GM19025 (cell line): ENCODE measurements around the gene FHIT.

Experiments
- ATAC-seq: cut with Tn5 transposase; IDR thresholded peaks from one replicate; pipeline ENCODE4 v1.9.1; 2021; ENCODE audit warnings: mild to moderate bottlenecking, low read depth, moderate library complexity; ENCODE audit not compliant: unreplicated experiment

FHIT gene

DNA sequence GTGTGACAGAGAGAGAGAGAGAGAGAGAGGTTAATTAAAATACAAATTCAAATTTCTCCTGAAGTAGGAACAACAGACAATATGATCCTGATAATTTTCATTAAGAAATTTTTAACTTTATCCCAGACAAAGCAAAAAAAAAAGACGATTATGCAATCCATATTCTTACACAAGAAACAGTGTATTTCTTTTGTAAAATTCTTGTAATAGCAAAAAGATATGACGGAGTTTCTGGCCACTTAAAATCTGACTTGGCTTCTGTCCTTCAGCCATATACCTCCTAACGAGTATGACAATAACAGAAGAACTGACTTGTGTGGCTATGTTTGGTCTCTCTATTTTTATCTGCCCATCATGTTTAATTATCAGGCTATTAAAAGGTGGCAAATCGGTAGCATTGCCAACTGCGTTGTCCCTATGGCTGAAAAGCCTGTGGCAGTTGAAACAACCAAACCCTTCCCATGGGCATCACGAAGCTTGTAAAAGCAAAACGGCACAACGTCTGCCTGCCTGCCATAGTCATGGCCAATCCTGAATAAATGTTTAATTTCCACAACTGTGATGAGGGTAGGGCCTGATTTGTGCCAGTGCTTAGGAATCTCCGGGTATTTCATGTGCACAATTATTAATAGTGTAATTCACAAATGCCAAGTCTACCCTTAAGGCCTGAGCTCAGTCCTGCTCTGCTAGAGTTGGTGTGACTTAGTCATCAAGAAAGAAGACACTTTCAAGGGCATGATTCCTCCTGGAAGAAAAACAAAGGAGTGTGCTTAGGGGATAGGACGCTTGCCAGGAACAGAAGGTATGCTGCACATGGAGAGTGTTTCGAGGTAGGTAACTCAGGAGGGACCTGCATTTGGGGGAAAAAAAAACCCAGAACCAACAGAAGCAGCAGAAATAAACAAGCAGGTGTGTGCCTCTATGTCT, 1090.2 kb downstream of the FHIT start:
- ATAC-seq, result no peak

- ATAC-seq, result no peak
These were observed 1091.0 kb downstream of the FHIT start for GRCh38 chr3:60160111-60160821.

GRCh38 chr3:60158035-60158434, 1093.2 kb downstream of the FHIT start:
- ATAC-seq, result no peak

DNA sequence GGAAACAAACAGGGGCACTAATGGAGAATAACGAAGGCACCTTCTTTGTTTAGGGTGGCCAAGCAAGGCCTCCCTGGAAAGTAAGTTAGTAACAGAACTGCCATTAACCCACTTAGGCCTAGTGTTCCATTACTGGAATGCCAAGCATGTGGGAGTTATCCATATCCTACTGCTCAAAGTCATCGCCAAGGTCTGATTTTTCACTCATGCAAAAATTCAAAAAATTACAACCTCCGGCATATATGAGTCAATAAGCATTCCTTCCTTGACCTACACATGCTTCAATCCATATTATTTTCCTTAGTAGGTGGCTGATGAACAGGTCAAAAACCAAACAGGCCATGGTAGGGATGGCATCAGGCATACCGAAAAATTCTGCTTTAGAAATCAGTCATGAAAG, 1097.2 kb downstream of the FHIT start:
- ATAC-seq, result no peak

DNA sequence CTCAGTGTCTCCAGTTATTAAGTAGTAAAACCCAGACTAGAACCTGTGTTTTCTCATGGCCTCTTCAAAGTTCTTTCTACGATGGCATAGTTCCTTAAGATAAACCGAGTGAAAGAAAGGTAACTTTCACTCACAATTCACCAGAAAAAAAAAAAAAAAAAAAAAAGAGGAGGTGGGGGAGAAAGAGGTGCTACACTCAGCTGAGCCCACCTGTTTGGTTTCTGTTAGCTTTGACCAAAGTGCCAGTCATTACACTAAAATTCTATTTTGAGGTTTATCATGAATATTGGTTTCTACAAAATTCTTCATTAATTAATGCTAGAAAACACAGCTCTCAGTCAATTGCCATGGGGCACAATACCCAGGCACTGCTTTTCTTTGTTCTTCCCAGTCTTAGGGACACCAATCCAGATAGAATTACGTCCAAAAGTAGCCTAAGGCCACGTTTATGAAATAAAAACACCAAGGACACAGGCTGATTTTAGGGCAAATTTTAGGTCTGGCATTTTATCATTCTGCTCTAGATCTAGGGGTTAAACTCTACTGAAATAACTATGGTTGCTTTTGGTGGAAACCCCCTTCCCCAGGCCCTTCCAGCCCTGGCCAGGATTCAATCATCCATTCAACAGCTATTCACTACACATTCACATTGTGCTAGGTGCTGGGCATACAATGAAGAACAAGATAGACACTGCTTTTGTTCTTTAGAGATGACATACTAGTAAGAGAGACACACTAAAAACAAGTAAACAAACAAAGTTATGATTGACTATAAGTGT, 1097.8 kb downstream of the FHIT start:
- no peak for ATAC-seq

DNA sequence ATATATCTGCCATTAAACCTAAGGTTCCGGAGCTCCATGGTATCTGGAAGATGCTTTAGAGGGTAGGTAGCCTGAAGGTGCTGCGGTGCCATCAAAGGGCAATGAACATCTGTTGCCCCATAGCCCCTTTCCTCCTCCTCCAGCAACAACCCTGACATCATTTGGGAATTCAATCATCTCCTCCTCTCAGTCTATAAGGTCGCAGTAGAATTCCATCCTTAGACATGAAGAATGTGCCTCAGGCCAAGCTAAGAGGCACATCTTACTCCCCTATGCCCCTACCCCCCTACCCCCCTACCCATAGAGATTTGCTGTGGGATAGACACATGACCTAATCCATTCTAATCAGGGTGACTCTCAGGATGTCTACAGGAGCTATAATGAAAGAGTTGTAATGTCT, 1101.8 kb downstream of the FHIT start:
- ATAC-seq, result no peak

GRCh38 chr3:60147249-60147950, 1103.9 kb downstream of the FHIT start:
- ATAC-seq, result no peak

GRCh38 chr3:60146121-60146520, 1105.1 kb downstream of the FHIT start:
- ATAC-seq, result no peak

GRCh38 chr3:60144071-60144470, 1107.2 kb downstream of the FHIT start:
- no peak for ATAC-seq

DNA sequence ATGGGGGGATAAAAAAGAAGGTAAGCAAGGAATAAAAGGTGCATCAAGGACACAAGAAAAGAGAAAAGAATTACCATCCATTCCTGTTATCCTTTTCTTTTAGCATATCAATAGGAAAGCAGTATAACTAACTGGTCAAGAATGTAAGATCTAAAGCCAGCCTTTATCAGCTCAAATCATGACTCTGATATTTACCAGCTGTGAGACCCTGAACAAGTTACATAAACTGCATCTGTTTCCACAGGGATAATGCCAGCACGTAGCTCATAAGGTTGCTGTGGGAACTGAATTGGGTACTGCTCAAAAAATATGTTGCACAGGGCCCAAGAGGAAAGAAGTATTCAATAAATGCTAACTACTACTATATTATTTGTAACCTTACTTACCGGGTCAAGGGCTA, 1109.2 kb downstream of the FHIT start:
- no peak for ATAC-seq

DNA sequence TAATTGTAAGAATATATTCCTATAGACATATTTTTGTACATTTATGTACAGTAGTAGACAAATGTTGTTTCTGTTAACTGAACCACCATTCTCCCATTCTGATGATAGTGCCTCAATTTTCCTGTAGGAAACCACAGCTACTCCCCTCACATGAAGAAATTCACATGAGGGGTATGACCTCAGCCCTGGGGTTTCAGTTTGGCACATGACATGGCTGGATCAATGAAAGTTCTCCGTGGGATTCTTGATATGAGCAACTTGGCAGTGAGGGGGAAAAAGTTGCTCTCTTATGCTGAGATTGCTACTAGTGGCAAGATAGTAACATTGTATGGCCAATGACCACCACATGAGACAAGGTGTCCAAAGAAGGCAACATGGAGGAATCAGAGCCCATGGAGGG, 1111.1 kb downstream of the FHIT start:
- ATAC-seq, result no peak

DNA sequence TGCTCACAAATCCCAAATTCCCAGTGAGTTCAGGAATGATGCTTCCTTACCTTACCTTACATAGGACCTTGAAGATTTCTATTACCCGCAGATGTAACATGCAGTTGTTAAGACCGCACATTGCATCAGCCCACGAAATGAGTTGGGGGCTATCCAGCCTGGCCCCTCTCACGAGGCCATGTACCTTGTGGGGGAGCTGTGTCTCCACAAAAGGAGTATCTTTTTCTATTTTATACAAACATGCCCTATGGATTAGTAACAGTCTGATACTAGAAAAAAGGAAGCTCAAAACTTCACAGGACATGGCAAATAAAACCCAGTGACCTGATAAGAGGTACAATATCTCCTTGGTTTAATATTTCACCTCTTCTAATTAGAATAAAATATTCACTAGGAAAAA, 1114.7 kb downstream of the FHIT start:
- ATAC-seq, result no peak

DNA sequence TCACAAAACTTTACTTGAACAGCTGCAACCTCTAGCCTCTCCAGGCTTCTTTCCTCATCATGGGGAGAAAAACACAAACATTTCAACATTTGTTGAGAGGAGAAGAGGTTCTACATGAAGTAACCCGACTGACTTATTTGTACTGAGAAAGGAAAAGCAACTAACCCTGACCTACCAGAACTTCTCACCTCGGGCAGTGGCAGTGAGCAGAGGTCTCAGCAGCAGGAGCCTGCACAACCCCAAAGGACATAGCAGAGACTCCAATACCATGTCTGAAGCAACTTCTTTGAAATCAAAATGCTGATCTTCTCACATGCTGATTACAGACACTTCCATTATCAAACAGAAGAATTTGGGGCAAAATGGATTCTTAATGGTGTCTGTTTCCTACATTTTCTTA, 1115.8 kb downstream of the FHIT start:
- no peak for ATAC-seq

DNA sequence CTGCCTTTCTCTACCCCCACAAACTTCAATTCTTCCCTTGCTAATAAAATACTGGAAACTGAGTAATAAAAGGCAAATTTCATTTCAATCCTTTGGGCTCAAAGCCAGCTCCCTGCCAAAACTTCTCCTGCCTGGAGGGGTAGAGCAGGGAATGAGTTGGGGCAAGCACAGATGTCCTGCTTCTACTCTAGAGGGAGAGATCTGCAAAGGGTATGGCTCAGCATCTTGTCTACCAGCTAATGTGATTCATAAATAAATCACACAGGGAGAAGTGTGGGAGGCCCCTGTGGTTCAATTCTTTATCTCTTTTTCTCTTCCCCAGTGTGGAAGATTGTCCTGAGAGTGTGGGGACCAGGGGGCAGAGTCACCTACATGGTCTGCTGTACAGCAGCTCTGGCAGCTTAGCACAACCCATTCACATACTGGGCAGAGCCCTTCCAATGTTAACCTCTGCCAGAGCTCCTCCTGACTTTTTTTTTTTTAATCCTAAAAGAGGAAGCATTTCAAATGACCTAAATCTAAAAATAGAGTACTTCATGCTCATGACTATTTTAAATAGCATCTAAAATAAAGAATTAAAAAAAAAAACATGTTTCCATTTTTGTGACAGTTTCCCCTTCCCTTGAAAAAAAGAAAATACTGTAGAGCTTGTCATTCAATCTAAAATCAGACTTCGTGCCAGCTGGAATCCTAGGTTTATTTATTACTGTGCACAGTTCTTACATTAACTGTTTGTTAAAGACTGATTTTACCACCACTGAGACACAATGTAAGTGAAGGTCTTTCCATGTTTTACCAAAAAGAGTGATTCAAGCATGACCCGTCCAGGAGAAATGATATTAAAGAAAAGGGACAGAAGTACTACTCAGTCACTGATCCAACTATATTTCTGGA, 1117.7 kb downstream of the FHIT start:
- no peak for ATAC-seq

GRCh38 chr3:60131618-60132017, 1119.6 kb downstream of the FHIT start:
- ATAC-seq, result no peak

- ATAC-seq, result no peak
These were observed 1124.5 kb downstream of the FHIT start for GRCh38 chr3:60126511-60127304.

DNA sequence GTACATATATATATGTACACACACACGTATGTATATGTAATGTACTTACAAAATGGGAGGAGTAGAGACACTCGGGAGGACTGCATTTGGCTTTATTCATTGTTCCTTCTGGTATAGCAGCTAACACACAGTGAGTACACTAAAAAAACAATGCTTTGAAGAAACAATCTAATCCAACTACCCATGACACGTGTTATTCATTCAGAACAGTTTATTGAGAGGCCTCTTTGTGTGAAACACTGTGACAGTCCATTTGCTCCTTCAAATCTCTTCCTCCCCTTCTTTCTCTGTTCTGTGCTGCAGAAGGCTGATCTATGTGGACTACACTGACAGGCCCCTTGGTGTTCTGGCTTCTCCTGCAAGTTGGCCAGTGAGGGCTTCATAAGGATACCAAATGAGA, 1125.6 kb downstream of the FHIT start:
- ATAC-seq, result no peak

DNA sequence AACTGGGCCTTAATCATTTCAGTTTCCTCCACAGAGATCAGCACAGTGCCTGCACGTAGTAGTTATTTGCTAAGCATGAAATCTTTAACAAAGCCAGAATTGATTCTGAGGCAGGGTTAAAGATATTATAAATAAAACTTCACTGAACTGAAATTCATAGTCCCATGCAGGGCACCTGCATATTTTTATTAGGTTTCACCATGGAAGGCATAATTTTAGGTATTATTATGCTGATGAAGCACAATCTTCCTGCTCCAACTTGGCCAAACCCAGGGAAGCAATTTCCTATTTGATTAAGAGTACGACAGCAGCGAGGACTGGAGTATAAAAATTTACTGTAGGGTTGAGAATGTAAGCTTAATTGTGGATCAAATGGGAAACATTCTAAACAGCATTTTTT, 1131.0 kb downstream of the FHIT start:
- ATAC-seq, result no peak

GRCh38 chr3:60114191-60114590, 1137.1 kb downstream of the FHIT start:
- ATAC-seq, result no peak
